ENCODE results near the gene GLRX2. TPM values are rescaled to one million over a fixed set of nuclear protein-coding genes. Genes with fewer than 3 reads are reported as not detected.

Gene GLRX2
- total RNA-seq, 4 donors from 2014 or later, result 2.3 to 19.9 (median 11.8) TPM

GRCh38 chr1:193086342-193086741 is 18.9 kb downstream of the GLRX2 start:
- no peak for DNase-seq
- Histone ChIP-seq H3K27me3 (no peaks in the 10 kb centered on the region), H3K9me3 (no peaks in the 10 kb centered on the region), H3K27ac (no peak overlapping the region), H3K36me3 (peaks cover 0 to 73% (median 17%) of the 10 kb centered on the region in 3 donors), H3K4me1 (no peaks in the 10 kb centered on the region), H3K4me3 (no peak overlapping the region)
- TF ChIP-seq CTCF (IDR thresholded peaks at IDR 0.05) (no peak), POLR2A (IDR thresholded peaks at IDR 0.05) (no peak)
- WGBS, 2 donors, result 85 to 88% methylated on average over 3 of the region's 3 CpGs
- intact Hi-C loops (cut with DNase I), result no loop called here

- H3K4me1 ChIP-seq, result no peaks in the 10 kb centered on the region
- no peak overlapping the region for H3K27ac ChIP-seq
- H3K36me3 ChIP-seq, result peaks cover 0 to 73% (median 17%) of the 10 kb centered on the region in 3 donors
- no peak for DNase-seq
- WGBS, 2 donors, result 80 to 89% methylated on average over 1 of the region's 1 CpG
- H3K9me3 ChIP-seq, result no peaks in the 10 kb centered on the region
- H3K4me3 ChIP-seq, result no peak overlapping the region
- H3K27me3 ChIP-seq, result no peaks in the 10 kb centered on the region
- intact Hi-C loops (cut with DNase I), result no loop called here
- TF ChIP-seq CTCF (IDR thresholded peaks at IDR 0.05) (no peak), POLR2A (IDR thresholded peaks at IDR 0.05) (no peak)
Observed at GRCh38 chr1:193085263-193085662, 20.0 kb downstream of the GLRX2 start.

GRCh38 chr1:193083365-193084088 is 21.7 kb downstream of the GLRX2 start:
- H3K4me3 ChIP-seq, result no peak overlapping the region
- no peaks in the 10 kb centered on the region for H3K4me1 ChIP-seq
- no peaks in the 10 kb centered on the region for H3K9me3 ChIP-seq
- WGBS, 2 donors, result 69 to 72% methylated on average over 6 of the region's 6 CpGs
- H3K27me3 ChIP-seq, result no peaks in the 10 kb centered on the region
- TF ChIP-seq CTCF (IDR thresholded peaks at IDR 0.05), result no peak
- no peak for TF ChIP-seq POLR2A (IDR thresholded peaks at IDR 0.05)
- no peak for DNase-seq
- peaks cover 0 to 84% (median 17%) of the 10 kb centered on the region in 3 donors for H3K36me3 ChIP-seq
- intact Hi-C loops (cut with DNase I), result no loop called here
- no peak overlapping the region for H3K27ac ChIP-seq

GRCh38 chr1:193079187-193079586 is 26.0 kb downstream of the GLRX2 start:
- intact Hi-C loops (cut with DNase I), result no loop called here
- no peaks in the 10 kb centered on the region for H3K4me1 ChIP-seq
- WGBS, 2 donors, result 93 to 100% methylated on average over 1 to 3 of the region's 3 CpGs
- H3K4me3 ChIP-seq, result no peak overlapping the region
- TF ChIP-seq CTCF (IDR thresholded peaks at IDR 0.05), result no peak
- no peak for TF ChIP-seq POLR2A (IDR thresholded peaks at IDR 0.05)
- DNase-seq, result no peak
- no peaks in the 10 kb centered on the region for H3K9me3 ChIP-seq
- H3K27ac ChIP-seq, result no peak overlapping the region
- no peaks in the 10 kb centered on the region for H3K27me3 ChIP-seq
- H3K36me3 ChIP-seq, result peaks cover 0 to 81% (median 20%) of the 10 kb centered on the region in 3 donors

GRCh38 chr1:193077991-193078390 is 27.2 kb downstream of the GLRX2 start:
- Histone ChIP-seq H3K9me3 (no peaks in the 10 kb centered on the region), H3K4me1 (no peaks in the 10 kb centered on the region), H3K27me3 (no peaks in the 10 kb centered on the region), H3K36me3 (peaks cover 0 to 75% (median 16%) of the 10 kb centered on the region in 3 donors), H3K4me3 (no peak overlapping the region), H3K27ac (no peak overlapping the region)
- intact Hi-C loops (cut with DNase I), result no loop called here
- no peak for DNase-seq
- TF ChIP-seq POLR2A (IDR thresholded peaks at IDR 0.05) (no peak), CTCF (IDR thresholded peaks at IDR 0.05) (no peak)
